ENCODE results near the gene TMUB1.

TMUB1 gene, protein sequence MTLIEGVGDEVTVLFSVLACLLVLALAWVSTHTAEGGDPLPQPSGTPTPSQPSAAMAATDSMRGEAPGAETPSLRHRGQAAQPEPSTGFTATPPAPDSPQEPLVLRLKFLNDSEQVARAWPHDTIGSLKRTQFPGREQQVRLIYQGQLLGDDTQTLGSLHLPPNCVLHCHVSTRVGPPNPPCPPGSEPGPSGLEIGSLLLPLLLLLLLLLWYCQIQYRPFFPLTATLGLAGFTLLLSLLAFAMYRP

DNA sequence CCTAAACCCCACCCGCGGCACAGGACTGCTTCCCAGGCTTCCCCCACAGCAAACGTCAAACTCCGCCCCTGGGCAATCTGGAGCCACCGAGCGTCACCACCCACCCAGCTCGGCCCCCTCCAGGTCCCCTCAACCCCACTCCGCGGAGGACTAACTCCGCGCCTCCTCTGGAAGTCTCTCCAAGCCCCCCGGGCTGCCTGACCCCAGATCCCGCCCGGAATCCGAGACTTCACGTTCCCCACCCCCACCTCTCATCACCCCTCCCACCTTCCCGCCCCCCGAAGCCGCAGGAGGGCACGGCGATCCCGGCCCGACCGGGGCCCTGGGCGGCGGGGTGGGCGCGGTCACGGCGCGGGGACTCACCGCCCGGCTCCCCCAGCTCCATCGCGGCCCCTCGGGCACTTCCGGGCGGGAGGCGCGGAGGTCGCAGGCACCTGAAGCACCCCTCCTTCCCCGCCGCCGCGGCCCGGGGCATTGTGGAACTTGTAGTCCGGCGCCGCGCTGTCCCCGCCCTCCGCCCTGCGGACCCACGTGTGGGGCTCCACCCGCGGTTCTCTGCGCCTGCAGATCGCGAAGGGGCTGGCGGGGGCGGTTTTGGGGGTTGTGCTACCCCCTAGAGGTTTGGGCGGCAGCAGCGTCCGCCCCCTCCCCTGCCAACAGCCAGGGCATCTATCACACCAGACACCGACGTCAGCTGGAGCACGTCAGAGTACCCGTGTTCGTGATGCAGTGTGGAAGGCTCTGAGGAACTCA lies at the start of gene TMUB1:
TSS of gene TMUB1 (minus strand) at position 423 of the 753 bp plus-strand sequence. CDS start 930 bp downstream, outside the sequence.
- DNase-seq: peak; percentile 88

DNA sequence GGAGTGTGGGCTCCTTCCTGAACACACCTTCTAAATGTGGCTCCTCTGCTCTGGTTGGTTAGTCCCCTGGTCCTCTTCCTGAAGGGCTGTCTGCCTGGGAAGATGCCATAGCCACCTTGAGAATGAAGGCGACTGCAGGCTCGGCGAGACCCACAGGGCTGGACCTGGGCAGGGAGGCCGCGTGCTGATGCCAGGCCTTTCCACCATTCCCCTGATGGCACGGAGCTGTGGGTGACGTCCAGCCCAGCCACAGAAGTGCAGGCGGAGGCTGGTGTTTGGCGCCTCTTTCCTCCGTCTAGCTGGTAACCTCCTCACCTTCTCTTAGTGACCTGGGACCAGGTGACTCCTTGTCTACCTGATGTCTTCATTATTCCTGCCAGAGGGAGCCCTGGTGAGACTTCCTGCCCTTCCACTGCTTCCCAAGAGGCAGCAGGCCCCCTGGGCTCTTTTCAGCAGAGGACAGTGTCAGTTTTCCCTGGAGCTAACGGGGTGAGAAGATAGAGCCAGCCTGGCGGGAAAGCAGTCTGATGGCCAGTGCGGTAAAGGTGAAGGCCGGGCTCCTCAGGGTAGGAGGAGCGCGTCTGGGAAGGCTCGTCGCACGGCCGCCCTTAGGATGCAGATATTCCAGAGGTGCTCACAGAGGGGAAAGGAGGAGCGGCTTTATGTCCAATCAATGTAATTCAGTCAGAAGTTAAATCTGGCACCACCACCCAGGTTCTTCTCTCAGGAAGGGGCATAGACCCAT lies 49.3 kb upstream of the TMUB1 start:
- no peak for DNase-seq

DNA sequence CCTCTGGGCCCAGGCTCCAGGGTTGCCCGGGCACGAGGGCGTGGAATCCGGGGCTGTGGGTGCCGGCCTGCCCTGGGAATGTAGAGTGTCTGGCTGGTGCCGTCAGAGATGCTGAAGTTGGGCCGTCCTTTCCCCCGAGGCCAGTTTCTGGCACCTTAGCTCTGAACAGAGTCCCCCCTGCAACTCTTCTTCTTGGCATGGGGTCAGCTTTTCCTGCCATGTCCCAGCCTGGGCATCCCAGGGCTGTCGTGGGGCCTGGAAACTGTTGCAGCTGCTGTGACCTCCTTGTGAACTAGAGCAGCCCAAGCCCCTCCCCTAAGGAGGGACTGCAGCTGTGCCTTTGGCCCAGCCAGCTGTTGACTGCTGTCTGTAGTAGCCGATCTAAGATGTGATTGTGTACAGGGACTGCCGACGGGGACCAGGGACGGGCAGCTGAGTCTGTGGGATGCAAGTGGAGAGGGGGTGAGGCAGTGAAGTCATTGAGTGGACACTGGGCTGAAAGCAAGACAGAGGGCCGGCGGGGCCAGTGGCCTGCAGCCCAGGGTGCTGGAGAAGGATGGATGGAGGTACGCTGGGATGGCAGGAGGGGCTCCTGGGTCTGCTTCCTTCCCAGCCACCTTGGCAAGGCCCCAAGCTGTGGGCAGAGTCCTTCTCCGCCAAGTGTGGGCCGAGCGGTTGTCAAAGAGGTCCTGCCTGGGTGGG lies 48.5 kb upstream of the TMUB1 start:
- no peak for DNase-seq

DNA sequence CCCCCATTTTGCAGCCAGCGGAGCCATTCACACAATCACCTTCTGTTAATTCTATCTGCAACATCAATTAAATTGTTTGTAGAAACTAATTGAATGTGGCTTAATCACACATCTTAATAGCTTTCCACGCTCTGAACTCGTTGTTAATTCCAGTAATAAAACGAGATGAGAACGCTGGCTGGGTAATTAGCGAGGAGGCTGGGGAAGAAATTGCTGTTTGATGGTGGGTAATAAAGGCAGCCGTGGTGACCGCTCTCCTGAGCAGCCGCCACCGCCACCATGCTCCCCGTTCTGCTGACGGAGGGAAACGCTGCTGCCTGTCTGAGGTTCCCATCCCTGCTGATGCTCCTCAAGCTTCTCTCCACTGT lies 47.9 kb upstream of the TMUB1 start:
- no peak for DNase-seq

DNA sequence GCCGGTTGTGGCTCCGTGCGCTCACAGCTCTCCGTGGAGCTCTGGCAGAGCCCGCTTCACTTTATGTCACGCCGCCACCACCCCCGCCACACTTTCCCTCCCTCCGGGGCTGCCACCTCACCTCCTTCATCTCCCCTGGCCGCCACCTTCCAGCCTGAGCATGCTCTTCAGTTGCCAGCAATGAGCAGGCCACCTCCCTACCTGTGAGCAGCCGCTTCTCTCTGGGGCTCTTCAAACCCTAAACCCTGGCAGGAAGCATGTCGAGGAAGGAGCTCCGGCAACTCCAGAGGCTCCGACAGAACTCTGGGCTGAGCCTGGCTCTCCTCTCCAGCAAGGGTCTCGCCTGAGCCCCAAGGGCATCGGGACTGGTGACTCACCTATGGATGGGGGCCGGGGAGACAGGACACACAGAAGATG lies 47.5 kb upstream of the TMUB1 start:
- DNase-seq: no peak

DNA sequence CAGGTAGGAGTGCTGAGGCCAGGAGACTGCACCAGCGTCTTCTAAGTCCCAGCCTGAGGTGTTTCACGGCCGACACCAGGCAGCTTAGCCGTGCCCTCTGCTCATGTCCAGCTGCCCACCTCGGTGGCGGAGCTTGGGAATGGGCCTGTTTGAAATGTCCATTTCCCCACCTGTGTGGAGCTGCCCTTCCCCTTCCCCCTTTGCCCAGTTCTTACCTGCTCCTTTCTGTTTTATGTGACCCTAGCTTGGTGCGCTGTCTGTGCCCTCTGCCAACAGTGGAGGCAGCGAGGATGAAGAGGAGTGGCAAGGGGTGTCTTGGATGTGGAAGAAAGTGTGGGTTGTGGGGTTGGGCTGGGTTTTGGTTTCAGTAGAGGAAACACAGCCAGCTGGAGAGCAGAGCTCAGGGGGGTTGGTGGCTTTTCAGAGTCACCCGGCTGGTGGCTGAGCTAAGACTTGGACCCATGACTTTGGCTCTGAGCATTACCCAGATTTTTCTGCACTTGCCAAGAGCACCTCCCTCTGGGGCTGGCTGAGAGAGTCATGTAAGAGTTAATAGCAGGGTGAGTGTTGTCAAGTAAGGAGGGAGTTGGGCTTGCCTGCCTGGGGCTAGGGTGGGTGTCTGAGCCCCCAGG lies 46.8 kb upstream of the TMUB1 start:
- DNase-seq: no peak

DNA sequence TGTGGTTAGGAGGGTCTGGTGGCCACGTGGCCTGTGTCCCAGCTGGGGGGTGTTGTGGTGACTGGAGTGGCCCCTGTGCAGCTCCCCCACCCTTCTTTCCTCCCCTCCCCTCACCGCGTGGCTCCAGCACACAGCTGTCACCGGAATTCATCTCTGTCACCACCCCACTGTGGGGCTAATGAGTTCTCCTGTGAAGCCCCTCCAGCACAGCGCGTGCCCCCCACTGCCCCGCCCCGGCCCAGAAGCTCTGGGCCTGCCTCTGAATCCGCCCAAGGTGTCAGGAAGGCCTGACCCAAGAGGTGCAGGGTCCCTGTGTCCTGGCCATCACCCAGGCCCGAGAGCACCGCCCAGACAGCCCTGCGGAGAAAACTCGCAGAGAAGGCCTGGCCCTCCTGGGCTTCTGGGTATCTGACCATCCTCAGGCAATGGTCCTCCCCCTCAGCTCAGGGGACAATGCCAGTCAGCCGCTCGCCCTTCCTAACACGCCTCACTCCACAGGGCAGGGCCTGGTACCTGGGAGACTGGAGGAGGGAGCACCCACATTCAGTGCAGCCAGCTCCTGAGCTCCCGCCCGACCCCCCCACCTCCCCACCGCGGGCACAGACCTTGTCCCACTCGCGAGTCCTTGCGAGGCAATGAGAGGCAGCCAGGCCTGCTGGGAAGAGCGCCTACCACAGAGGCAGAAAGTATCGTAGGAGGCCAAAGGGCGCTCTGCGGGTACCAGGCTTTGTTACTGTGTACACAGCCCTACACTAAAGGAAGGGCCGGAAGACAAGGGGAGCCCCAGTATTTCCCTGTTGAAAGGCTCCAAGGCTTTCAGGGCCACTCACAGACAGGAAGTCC lies 46.0 kb upstream of the TMUB1 start:
- no peak for DNase-seq

DNA sequence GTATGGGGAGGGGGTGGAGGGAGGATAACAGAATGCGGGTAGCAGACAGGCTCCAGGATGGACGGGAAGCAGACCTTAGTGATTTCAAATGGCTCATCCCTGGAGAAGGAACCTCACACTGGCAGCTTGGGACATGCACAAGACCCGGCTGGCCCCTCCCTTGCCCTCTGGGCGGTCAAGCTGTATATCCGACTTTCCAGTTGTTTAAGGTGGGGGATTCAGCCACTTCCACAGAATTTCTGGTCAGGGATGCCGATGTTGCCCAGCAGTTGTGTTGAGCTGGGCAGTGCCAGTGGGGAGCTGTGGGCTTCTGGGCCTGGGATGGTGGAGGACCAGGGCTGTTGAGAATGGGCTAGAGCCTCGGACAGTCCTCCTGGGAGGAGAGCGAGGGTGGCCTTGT lies 45.4 kb upstream of the TMUB1 start:
- DNase-seq: no peak

DNA sequence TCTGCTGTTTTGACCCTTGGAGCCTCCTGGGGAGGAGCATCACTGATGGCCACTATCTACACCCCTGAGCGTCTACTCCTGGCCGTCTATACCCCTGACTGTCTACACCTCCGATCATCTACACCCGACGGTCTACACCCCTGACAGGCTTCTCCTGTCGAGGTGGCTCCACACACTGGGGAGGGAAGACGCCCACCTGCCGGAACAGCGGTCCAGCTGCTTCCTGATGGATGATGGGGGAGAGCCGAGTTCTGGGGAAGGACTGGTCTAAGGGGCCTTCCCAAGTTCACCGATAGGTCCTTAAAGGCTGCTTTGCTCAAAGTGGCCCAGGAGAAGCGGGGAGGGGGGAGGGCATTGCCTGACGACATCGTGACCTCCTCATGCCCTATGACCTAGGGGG lies 44.9 kb upstream of the TMUB1 start:
- no peak for DNase-seq

DNA sequence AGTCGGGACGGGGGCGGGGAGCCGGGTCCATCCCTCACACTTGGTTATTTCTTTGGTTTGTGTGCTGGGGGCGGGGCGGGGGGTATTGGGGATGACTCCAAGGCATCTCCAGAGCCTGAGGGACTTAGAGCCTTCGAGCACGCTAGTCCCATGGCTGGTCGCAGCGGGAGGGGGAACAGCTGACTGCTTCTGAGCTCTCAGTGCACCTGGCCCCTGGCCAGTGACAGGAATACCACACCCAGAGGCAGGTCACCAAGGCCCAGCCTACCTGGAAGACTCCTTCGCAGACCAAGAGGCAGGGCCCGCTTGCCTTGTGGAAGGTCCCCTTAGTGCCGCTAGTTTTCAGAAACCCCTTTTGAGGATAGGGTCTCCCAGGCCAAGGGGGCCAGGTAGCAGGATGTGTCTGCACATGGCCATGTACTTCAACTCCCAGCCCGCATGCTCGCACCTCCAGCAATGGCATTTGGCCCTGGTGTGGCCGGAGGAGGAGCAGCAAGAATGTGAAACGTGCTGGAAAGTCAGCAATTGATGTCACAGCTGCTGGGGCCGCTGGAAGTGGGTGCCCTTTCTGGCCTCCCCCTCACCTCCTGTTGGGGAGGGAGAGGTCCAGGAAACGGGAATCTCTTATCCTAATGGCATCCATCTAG lies 43.3 kb upstream of the TMUB1 start:
- no peak for DNase-seq

DNA sequence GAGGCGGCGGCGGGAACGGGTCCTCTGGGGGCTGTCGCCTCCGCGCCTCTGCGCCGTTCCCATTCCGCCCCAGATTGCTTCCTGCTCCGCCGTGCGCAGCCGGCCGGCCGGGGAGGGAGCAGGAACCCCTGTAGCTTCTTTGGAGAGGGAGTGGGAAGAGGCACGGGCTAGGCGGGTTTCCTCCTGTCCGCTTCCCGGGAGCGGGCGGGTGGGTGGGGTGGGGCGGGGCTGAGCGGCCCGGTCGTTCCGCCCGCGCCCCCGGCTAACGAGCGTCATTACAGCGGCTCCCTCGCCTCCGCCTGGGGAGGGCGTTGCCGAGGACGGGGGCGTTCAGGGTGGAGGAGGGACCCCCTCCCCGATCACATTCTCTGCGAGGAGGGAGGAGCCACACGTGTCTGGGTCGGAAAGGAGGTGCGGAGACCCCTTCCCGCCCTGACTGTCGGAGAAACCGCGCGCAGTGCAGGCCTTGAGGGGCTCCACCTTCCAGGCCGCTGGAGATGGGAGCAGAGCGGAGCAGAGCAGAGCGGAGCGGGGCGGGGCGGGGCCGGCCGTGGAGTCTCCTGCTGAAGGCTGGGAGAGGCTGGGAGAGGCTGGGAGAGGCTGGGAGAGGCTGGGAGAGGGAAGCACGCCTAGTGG lies 42.7 kb upstream of the TMUB1 start:
- DNase-seq: no peak

DNA sequence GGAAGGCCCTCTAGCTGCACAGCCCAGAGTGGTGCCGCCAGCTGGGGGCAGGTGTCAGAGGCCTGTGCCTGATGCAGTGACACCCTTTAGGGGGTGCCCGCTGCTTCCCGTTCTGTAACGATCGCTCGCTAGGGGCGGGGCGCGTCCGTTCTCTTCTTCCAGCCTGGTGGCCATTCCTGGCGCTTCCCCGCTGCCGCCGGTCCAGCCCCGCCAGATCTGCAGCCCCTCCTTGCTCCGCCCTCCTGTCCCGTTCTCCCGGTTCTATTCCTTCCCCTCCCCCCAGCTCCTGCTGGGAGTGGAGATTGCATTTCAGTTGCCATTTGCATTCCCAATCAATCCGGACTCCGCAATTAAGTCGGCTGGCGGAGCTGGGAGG lies 42.2 kb upstream of the TMUB1 start:
- no peak for DNase-seq

DNA sequence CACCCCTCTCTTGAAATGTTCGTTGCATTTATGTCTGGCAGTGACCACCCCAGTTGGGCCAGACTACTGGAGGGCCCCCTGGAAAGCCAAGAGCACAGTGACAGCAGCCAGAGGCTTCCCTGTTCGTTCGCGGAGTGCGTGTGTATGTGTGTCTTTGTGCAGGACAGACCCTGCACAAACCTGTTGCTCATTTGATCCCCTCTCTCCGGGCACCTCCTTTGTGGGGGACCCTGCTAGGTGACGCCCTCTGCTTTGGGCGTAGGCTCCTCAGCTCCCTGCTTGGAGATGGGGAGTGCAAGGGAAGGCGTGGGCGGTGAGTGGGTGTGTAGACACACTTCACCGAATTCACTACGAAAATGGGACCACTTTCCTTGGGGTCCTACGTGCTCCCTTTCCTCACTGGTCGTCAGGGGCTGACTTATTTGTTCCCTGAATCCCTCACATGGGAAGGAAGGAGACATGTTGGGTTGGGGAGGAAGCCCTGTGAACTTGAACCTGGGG lies 41.7 kb upstream of the TMUB1 start:
- no peak for DNase-seq

DNA sequence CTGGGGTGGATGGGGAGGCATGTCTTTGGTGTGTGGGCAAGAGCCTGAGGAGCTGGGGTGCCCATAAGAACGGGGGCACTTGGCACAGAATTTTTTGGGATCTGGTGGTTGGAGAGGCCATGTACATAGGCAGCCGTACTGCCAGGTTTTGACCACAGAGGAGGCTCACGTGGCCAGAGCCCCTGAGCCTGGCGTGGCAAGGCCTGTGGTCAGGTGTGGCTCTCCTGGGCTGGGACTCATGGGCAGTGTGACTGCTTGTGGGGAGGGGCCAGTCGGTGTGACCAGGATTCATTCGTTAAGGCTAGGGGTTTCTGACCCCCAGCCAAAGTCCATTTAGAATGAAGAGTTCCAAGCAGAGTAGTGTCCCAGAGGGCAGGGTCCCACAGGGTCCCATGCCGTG lies 41.2 kb upstream of the TMUB1 start:
- no peak for DNase-seq

DNA sequence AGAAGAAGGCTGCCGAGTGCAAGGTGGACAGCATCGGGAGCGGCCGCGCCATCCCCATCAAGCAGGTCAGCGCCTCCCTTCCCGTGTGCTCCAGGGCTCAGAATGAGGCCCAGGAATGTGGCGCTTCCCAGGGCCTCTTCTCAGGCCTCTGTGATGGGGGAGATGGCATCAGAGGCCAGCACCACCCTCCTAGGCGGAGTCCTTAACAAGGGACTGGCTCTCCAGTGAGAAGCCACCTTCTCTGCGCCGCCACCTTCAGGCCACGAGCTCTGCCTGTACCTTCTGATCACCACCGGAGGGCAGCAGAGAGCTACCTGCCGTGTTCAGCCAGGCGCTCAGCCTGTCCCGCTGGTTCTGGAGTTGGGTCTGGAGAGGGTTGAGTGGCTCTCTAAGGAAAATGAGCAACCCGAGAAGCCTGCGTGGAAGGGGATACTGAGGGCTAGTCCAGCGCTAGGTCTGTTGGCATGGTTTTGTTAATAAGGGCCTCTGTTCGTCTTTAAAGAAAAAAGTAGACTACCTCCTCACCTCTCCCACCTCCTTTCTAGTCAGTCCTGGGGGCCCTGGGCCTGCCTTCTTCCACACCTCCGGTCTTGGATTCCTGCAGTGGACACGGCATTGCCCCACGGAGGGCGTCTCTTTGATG lies 40.6 kb upstream of the TMUB1 start:
- peak; percentile 91 for DNase-seq

DNA sequence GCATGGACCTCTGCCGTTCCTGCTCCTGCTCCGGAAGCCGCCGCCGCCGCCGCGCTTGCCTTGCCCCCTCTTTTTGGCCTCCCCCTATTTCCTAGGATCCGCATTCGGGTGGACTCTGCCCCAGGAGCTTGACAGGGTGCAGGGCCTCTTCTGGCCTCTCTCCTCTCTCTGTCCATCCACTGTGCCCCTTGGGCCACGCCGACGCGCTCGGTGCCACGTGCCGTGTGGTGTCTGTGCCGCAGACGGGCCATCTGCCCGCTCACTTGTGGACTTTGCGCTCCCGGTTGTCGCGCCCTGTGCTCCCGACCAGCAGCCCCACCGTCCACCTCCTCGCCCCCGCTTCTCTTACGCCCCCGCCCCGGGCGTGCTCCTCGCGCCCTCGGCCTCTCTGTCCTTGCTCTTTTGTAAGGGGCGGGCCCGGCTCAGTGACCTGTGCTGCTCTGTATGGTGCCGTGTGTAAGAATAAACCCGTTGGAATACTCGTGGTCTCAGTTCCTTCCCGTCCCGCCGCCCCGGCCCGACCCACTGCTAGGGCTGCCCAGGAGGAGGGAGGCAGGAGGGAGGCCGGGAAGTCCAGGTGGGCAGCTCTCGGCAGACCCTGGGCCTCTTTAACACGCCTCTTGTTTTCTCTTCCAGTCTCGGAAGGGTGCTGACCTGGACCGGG lies 40.0 kb upstream of the TMUB1 start:
- no peak for DNase-seq

DNA sequence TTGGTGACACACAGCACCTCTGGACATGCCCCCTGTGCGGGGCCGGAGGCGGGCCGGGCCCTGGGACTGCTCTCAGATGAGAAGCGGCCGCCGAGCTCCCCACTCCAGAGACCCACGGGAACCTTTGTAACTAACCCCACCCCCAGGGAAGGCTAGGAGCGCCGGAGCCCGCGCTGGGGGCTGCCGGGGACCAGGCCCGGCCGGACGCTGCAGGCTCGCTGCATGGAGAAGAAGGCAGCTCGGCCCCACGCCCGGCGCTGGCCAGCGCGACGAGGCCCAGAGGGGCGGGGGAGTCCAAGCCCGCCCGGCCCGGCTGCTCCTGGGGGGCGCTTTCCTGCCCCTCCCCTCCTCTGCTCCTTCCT lies 39.5 kb upstream of the TMUB1 start:
- DNase-seq: no peak

DNA sequence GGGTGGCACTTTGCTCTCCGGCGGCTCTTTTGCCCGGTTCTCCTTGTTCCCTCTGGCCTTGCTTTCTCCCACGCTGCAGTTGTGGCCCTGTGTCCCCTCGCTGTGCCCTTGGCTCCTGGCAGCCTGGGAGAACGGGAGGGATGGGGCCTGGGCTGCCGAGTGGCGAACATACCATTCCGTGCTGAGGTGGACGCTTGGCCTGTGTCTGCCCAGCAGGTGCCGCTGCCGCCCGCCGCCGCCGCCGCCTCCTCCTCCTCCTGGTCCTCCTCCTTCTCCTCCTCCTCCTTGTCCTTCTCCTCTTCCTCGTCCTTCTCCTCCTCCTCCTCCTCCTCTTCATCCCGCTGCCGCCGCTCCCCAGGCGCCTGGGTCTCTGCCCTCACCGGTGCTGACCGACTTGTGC lies 39.0 kb upstream of the TMUB1 start:
- no peak for DNase-seq

DNA sequence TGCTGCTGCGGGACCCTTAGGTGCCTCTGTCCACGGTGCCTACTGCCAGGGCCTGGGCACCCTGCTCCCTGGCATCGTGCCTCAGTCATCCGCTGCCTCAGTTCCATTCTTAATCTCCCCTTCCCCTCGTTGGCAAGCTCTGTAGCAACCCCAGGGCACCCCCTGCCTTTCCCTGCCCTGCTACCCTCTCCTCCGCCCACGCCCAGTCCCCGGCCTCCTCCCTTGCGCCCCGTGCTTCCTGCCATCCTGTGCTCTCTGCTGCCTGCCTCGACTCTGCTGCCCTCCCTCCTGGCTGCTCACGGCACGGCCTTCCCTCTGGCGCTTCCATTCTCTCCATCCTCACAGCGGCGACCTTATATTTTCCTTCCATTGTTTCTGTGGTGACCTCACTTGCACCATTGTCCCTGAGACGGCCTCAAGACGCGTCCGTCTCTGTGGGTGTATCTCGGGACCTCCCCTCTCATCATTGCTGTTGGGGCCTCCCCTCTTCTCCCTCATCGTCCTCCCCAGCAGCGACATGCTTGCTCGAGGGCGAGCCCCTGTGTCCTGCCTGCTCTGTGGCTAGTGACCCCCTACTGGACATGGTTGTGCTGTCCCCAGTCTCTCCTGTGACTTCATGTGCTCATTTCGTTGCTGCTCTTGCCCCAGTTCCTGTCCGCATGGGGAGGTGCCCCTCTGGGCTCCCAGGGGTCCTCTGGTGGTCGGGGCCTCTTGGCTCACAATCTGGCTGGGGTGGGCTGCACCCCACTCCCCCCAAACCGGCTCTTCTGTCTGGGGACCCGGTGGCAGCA lies 38.3 kb upstream of the TMUB1 start:
- DNase-seq: no peak
